A549 treated with CpdA at 1 μM for 4 hours (cell line): ENCODE measurements around the gene REV3L. TPM values are rescaled to one million over a fixed set of nuclear protein-coding genes. Genes with fewer than 3 reads are reported as not detected.

Source experiments
- total RNA-seq: library from RNA; stranded (reverse); fragments of 200-300 nt; extraction: Qiagen RNA extraction; gene quantifications from 5 replicates; pipeline ENCODE4 v1.2.3, GENCODE V29; 2022; ENCODE audit warnings: low read depth

REV3L gene, protein sequence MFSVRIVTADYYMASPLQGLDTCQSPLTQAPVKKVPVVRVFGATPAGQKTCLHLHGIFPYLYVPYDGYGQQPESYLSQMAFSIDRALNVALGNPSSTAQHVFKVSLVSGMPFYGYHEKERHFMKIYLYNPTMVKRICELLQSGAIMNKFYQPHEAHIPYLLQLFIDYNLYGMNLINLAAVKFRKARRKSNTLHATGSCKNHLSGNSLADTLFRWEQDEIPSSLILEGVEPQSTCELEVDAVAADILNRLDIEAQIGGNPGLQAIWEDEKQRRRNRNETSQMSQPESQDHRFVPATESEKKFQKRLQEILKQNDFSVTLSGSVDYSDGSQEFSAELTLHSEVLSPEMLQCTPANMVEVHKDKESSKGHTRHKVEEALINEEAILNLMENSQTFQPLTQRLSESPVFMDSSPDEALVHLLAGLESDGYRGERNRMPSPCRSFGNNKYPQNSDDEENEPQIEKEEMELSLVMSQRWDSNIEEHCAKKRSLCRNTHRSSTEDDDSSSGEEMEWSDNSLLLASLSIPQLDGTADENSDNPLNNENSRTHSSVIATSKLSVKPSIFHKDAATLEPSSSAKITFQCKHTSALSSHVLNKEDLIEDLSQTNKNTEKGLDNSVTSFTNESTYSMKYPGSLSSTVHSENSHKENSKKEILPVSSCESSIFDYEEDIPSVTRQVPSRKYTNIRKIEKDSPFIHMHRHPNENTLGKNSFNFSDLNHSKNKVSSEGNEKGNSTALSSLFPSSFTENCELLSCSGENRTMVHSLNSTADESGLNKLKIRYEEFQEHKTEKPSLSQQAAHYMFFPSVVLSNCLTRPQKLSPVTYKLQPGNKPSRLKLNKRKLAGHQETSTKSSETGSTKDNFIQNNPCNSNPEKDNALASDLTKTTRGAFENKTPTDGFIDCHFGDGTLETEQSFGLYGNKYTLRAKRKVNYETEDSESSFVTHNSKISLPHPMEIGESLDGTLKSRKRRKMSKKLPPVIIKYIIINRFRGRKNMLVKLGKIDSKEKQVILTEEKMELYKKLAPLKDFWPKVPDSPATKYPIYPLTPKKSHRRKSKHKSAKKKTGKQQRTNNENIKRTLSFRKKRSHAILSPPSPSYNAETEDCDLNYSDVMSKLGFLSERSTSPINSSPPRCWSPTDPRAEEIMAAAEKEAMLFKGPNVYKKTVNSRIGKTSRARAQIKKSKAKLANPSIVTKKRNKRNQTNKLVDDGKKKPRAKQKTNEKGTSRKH (N-terminal part only)
- total RNA-seq: 5.2 to 7.5 TPM (median 6.4 TPM) in 5 replicates

DNA sequence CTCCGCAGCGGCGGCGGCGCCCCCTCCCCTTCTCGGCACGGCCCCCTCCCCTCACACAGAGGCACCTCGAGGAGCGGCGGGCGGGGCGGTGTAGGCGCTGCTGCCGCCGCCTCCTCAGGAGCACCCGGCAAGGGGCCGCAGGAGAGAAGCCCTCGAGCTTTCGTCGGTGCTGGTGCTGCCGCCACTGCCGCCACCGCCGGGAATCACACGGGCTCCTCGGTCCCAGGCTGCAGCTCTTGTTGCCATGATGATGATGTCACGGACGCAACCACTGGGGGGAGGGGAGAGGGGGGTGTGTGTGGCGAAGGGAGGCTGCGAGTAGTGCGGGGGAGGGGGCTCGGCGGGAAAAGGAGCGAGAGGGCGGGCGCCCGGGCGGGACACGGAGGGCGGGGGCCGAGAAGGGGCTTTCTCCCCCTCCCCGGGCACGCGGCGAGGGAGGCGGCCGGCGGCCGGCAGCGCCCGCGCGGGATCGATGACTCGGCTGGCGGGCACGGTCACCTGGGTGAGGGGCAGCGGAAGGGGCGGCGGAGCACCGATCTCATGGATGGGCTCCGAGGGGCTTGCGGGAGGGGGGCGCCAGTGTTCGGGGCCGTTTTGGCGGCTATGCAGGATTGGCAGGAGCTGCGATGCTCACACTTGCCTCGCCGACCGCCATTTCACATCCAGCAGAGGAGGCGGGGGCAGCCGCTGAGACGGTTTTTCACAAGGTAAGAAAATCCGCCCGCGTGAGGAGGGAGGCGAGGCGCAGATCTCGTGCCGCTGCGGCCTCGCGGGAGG lies at the start of gene REV3L:
TSS of gene REV3L (minus strand) at position 260 of the 777 bp plus-strand sequence. CDS start 330 bp downstream, outside the sequence.

Other genes starting within 250 kb of the REV3L start
- gene TRAF3IP2, start 122.7 kb upstream of the REV3L start, total RNA-seq: 9.9 to 13.2 TPM (median 12.3 TPM) in 5 replicates